Cerebellar cortex (tissue), 1 donor: ENCODE measurements around the gene ADAT1.

Experiments used
- DNase-seq: peaks from one replicate; pipeline ENCODE4 v3.0.0-alpha.2; 2015; ENCODE audit warnings: low spot score

The ADAT1 gene

GRCh38 chr16:75575958-75576357 is 47.1 kb downstream of the ADAT1 start:
- DNase-seq: no peak

GRCh38 chr16:75573955-75574354 is 49.1 kb downstream of the ADAT1 start:
- DNase-seq: no peak

- no peak for DNase-seq
These were observed 50.1 kb downstream of the ADAT1 start for GRCh38 chr16:75572864-75573542.

- no peak for DNase-seq
These were observed 52.5 kb downstream of the ADAT1 start for GRCh38 chr16:75570396-75571065.

- no peak for DNase-seq
These were observed 55.2 kb downstream of the ADAT1 start for GRCh38 chr16:75567911-75568310.

GRCh38 chr16:75566758-75567255 is 56.3 kb downstream of the ADAT1 start:
- DNase-seq: no peak

- peak; percentile 82 for DNase-seq
These were observed 56.9 kb downstream of the ADAT1 start, which contains the start of gene GABARAPL2 for GRCh38 chr16:75566040-75566757. GABARAPL2 (plus strand) TSS chr16:75566379; CDS start chr16:75566487, 108 bp downstream.

- no peak for DNase-seq
These were observed 57.4 kb downstream of the ADAT1 start for GRCh38 chr16:75565640-75566039.

- no peak for DNase-seq
These were observed 63.3 kb downstream of the ADAT1 start for GRCh38 chr16:75559564-75560372.

- no peak for DNase-seq
These were observed 64.2 kb downstream of the ADAT1 start for GRCh38 chr16:75558846-75559401.

- DNase-seq: no peak
These were observed 66.6 kb downstream of the ADAT1 start for GRCh38 chr16:75556431-75556950.

GRCh38 chr16:75555707-75556430 is 67.2 kb downstream of the ADAT1 start, which contains the start of gene TMEM231:
TMEM231 (minus strand) TSS chr16:75556252; CDS start chr16:75556209, 43 bp downstream.
- DNase-seq: peak; percentile 97

- DNase-seq: peak; percentile 95
These were observed 67.8 kb downstream of the ADAT1 start for GRCh38 chr16:75555213-75555706.

GRCh38 chr16:75552951-75553350 is 70.1 kb downstream of the ADAT1 start:
- no peak for DNase-seq

GRCh38 chr16:75550211-75550662 is 72.8 kb downstream of the ADAT1 start:
- DNase-seq: peak; percentile 94
